ENCODE results near the gene PNPLA6. TPM values are rescaled to one million over a fixed set of nuclear protein-coding genes. Genes with fewer than 3 reads are reported as not detected.

PNPLA6 gene
- total and polyA plus RNA-seq, 12 donors = 23.7 to 264 (median 111) TPM

DNA sequence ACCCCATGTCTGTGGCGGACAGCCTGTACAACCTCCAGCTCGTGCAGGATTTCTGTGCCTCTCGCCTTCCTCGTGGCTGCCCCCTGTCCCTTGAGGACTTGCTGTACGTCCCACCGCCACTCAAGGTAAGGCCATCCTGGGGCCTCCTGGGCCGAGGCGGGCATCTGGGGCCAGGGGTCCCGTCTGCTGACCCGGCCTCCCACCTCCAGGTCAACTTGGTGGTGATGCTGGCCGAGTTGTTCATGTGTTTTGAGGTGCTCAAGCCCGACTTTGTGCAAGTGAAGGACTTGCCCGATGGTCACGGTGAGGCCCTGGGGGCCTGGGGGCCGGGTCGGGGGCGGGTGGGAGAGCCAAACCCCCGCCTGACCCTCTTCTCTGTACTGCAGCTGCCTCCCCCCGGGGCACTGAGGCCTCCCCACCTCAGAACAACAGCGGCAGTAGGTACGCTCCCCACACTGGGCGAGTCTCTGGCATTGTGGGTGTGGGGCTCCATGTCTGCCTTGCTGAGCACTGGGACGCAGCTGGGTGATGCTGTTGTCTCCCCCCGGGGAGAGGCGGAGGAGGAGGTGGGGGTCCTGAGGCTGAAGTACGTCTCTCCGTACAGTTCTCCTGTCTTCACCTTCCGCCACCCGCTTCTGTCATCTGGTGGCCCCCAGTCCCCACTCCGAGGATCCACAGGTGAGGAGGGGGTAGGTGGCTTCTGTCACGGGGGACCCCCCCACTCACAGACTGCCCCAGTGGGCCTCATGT lies 75.1 kb downstream of the PNPLA6 start:
- H3K27ac ChIP-seq = no peak overlapping the region
- TF ChIP-seq POLR2A (IDR thresholded peaks at IDR 0.05) = no peak
- TF ChIP-seq, protein P1, sequence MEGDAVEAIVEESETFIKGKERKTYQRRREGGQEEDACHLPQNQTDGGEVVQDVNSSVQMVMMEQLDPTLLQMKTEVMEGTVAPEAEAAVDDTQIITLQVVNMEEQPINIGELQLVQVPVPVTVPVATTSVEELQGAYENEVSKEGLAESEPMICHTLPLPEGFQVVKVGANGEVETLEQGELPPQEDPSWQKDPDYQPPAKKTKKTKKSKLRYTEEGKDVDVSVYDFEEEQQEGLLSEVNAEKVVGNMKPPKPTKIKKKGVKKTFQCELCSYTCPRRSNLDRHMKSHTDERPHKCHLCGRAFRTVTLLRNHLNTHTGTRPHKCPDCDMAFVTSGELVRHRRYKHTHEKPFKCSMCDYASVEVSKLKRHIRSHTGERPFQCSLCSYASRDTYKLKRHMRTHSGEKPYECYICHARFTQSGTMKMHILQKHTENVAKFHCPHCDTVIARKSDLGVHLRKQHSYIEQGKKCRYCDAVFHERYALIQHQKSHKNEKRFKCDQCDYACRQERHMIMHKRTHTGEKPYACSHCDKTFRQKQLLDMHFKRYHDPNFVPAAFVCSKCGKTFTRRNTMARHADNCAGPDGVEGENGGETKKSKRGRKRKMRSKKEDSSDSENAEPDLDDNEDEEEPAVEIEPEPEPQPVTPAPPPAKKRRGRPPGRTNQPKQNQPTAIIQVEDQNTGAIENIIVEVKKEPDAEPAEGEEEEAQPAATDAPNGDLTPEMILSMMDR (IDR thresholded peaks at IDR 0.05) = no peak
- H3K9me3 ChIP-seq (replicated peaks in 1 of 3) = no peaks in the 10 kb centered on the region
- DNase-seq = no peak
- intact Hi-C loops (cut with DNase I) = no loop called here
- WGBS, 4 donors = 86 to 88% (median 88%) methylated on average over 18 to 31 of the region's 31 CpGs
- no peaks in the 10 kb centered on the region for H3K27me3 ChIP-seq
- H3K4me1 ChIP-seq (replicated peaks in 1 of 2) = no peaks in the 10 kb centered on the region
- H3K36me3 ChIP-seq (replicated peaks in 1 of 2) = no peaks in the 10 kb centered on the region
- no peak overlapping the region for H3K4me3 ChIP-seq

Small RNA genes lying within 50 kb of the gene (small RNA-seq; reads per million reads assigned to genes)
- gene AC008878.2 = 0 reads per million in 2 donors

Other genes with a start within 250 kb of the PNPLA6 start
- gene INSR, start 241.3 kb upstream of the PNPLA6 start, total RNA-seq = 100 to 1,000 TPM in 6 of 9 donors, 10 to 100 TPM in 3; 70.1 to 327 (median 110) TPM
- gene INSR, start 241.3 kb upstream of the PNPLA6 start, polyA plus RNA-seq = 10 to 100 TPM; 19.0 to 59.4 (median 42.1) TPM
- gene ARHGEF18, start 186.8 kb upstream of the PNPLA6 start, total RNA-seq = 10 to 100 TPM; 16.9 to 52.3 (median 37.0) TPM
- 10 to 100 TPM in 2 of 3 donors, 1 to 10 TPM in 1; 5.9 to 20.4 (median 12.5) TPM for gene ARHGEF18, start 186.8 kb upstream of the PNPLA6 start, polyA plus RNA-seq
- 10 to 100 TPM in 6 of 9 donors, 1 to 10 TPM in 3; 4.9 to 17.5 (median 12.8) TPM for gene PEX11G, start 46.7 kb upstream of the PNPLA6 start, total RNA-seq
- 10 to 100 TPM in 2 of 3 donors, 1 to 10 TPM in 1; 2.5 to 24.5 (median 24.0) TPM for gene PEX11G, start 46.7 kb upstream of the PNPLA6 start, polyA plus RNA-seq
- gene ZNF358, start 19.6 kb upstream of the PNPLA6 start, total RNA-seq = 100 to 1,000 TPM in 5 of 9 donors, 10 to 100 TPM in 4; 12.8 to 113 (median 101) TPM
- 100 to 1,000 TPM in 2 of 3 donors, 10 to 100 TPM in 1; 30.3 to 197 (median 148) TPM for gene ZNF358, start 19.6 kb upstream of the PNPLA6 start, polyA plus RNA-seq
- gene MCOLN1, start 13.1 kb upstream of the PNPLA6 start, total RNA-seq = 10 to 100 TPM in 8 of 9 donors, 1 to 10 TPM in 1; 6.0 to 100.0 (median 49.4) TPM
- 100 to 1,000 TPM in 1 of 3 donors, 10 to 100 TPM in 2; 23.0 to 212 (median 71.4) TPM for gene MCOLN1, start 13.1 kb upstream of the PNPLA6 start, polyA plus RNA-seq
- gene CAMSAP3, start 60.1 kb downstream of the PNPLA6 start, total RNA-seq = 10 to 100 TPM in 1 of 9 donors, 1 to 10 TPM in 7, under 1 TPM in 1; 0.61 to 10.0 (median 5.2) TPM
- 10 to 100 TPM in 1 of 3 donors, 1 to 10 TPM in 2; 1.7 to 18.9 (median 7.0) TPM for gene CAMSAP3, start 60.1 kb downstream of the PNPLA6 start, polyA plus RNA-seq
- 10 to 100 TPM; 18.2 to 51.5 (median 43.7) TPM for gene XAB2, start 93.8 kb downstream of the PNPLA6 start, total RNA-seq
- 100 to 1,000 TPM in 1 of 3 donors, 10 to 100 TPM in 1, 1 to 10 TPM in 1; 7.1 to 121 (median 81.2) TPM for gene XAB2, start 93.8 kb downstream of the PNPLA6 start, polyA plus RNA-seq
- gene PET100, start 94.1 kb downstream of the PNPLA6 start, total RNA-seq = 100 to 1,000 TPM in 5 of 9 donors, 10 to 100 TPM in 3, 1 to 10 TPM in 1; 3.7 to 155 (median 102) TPM
- gene PET100, start 94.1 kb downstream of the PNPLA6 start, polyA plus RNA-seq = 100 to 1,000 TPM in 2 of 3 donors, 10 to 100 TPM in 1; 80.0 to 655 (median 537) TPM
- gene PCP2, start 98.0 kb downstream of the PNPLA6 start, total RNA-seq = 1 to 10 TPM in 5 of 9 donors, under 1 TPM in 1, not detected in 3; 0.92 to 3.2 (median 1.7) TPM
- gene PCP2, start 98.0 kb downstream of the PNPLA6 start, polyA plus RNA-seq = 1 to 10 TPM in 2 of 3 donors, not detected in 1; 5.1 to 7.4 TPM
- gene STXBP2, start 101.4 kb downstream of the PNPLA6 start, total RNA-seq = 10 to 100 TPM; 12.2 to 90.8 (median 40.1) TPM
- 100 to 1,000 TPM in 1 of 3 donors, 10 to 100 TPM in 2; 15.5 to 121 (median 53.7) TPM for gene STXBP2, start 101.4 kb downstream of the PNPLA6 start, polyA plus RNA-seq
- gene RETN, start 133.3 kb downstream of the PNPLA6 start, total RNA-seq = 1 to 10 TPM in 1 of 9 donors, under 1 TPM in 4, not detected in 4; 0.54 to 3.9 (median 0.74) TPM
- gene RETN, start 133.3 kb downstream of the PNPLA6 start, polyA plus RNA-seq = 10 to 100 TPM in 2 of 3 donors, not detected in 1; 15.2 to 42.9 TPM
- gene MCEMP1, start 141.4 kb downstream of the PNPLA6 start, total RNA-seq = 1 to 10 TPM in 1 of 9 donors, under 1 TPM in 6, not detected in 2; 0.26 to 1.9 (median 0.56) TPM
- gene MCEMP1, start 141.4 kb downstream of the PNPLA6 start, polyA plus RNA-seq = 1 to 10 TPM in 1 of 3 donors, under 1 TPM in 2; 0.47 to 1.4 (median 0.48) TPM
- gene TRAPPC5, start 145.1 kb downstream of the PNPLA6 start, total RNA-seq = 100 to 1,000 TPM in 8 of 9 donors, 10 to 100 TPM in 1; 85.3 to 227 (median 145) TPM
- 100 to 1,000 TPM in 2 of 3 donors, 1 to 10 TPM in 1; 5.6 to 502 (median 471) TPM for gene TRAPPC5, start 145.1 kb downstream of the PNPLA6 start, polyA plus RNA-seq
- gene FCER2, start 166.4 kb downstream of the PNPLA6 start, total RNA-seq = under 1 TPM in 5 of 9 donors, not detected in 4; 0.28 to 0.61 (median 0.42) TPM
- gene FCER2, start 166.4 kb downstream of the PNPLA6 start, polyA plus RNA-seq = 1 to 10 TPM in 1 of 3 donors, under 1 TPM in 1, not detected in 1; 0.54 to 2.6 TPM
- gene CLEC4G, start 196.4 kb downstream of the PNPLA6 start, total RNA-seq = 1 to 10 TPM in 1 of 9 donors, under 1 TPM in 4, not detected in 4; 0.54 to 1.5 (median 0.83) TPM
- 1 to 10 TPM in 2 of 3 donors, under 1 TPM in 1; 0.26 to 2.2 (median 1.8) TPM for gene CLEC4G, start 196.4 kb downstream of the PNPLA6 start, polyA plus RNA-seq
- gene CD209, start 211.8 kb downstream of the PNPLA6 start, total RNA-seq = 10 to 100 TPM in 8 of 9 donors, under 1 TPM in 1; 0.67 to 50.6 (median 17.1) TPM
- gene CD209, start 211.8 kb downstream of the PNPLA6 start, polyA plus RNA-seq = 1 to 10 TPM; 3.0 to 9.8 (median 3.1) TPM
- 10 to 100 TPM in 1 of 9 donors, 1 to 10 TPM in 3, under 1 TPM in 4, not detected in 1; 0.37 to 91.6 (median 2.6) TPM for gene CLEC4M, start 227.5 kb downstream of the PNPLA6 start, total RNA-seq
- gene CLEC4M, start 227.5 kb downstream of the PNPLA6 start, polyA plus RNA-seq = 1 to 10 TPM in 1 of 3 donors, under 1 TPM in 2; 0.67 to 3.9 (median 0.88) TPM